ENCODE results near the gene TMPRSS3.
"Not testable (repeated sequence)": the region's sequence is repeated elsewhere in the genome, so short reads cannot be mapped to it uniquely, and the experiment has no call there.

TMPRSS3 gene

DNA sequence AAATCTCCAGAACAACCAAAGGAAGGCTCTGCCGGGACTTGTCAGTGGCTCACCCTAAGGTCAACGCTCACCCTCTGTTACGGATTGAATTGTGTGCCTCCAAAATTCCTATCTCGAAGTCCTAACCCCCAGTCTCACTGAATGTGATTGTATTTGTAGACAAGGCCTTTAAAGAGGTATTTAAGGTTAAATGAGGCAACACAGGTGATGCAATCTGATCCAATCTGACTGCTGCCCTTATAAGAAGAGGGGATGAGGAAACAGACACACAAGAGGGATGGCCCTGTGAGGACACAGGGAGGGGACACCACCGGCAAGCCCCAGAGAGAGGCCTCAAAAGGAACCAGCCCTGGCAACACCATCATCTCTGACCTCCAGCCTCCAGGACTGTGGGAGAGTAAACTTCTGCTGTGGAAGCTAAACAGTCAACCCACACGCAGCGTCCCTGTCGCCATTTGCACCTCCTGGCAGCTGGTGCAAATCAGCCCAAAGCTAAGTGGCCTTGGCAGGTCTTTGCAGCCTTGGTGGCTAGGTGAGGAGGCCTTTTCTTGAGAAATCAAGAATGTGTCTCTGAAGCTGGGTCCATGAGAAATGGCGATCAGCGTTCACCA is 32.1 kb upstream of the TMPRSS3 start:
- no peak for FAIRE-seq

DNA sequence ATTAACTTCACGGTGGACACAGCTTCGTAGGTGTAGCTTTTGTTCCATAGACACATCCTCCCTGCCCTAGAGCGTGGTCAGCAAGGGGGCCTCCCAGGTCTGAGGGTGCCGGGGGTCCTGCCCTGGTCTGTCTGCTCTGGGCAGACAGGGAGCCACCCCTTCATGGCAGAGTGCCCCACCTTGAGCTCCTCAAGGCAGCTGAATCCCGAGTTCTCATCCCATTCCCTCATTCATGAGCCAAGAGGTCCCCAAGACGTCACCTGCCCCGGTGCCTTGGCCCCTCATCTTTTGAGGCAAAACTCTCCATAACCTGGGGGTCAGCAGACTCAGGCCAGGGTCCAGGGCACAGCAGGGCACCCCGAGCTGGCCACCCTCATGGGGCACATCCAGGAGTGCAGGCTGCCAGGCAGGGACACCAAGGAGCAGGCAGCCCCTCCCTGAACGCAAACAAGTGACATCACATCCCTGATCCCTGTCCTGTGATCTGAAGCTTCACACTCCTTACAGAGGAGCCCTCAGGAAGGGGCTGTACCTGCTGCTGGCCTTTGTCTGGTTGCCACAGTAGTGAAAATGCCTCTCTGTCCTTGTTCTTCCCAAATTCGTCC is 31.1 kb upstream of the TMPRSS3 start:
- no peak for FAIRE-seq

DNA sequence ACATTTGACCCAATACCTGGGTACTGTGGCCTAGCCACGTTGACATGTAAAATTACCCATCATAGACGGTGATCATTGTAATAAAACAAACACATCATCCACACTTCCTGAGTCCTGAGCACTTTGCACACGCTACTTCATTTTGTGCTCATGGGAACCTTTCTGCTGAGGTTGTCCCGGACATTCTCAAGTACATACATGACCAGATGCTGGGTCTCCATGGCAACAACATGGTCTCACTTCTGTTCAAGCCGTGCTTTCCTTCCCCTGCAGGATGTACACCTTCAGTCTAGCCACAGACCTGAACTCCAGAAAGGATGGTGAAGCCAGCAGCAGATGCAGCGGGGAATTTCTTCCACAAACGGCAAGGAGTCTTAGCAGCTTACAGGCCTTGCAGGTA is 30.6 kb upstream of the TMPRSS3 start:
- no peak for FAIRE-seq

DNA sequence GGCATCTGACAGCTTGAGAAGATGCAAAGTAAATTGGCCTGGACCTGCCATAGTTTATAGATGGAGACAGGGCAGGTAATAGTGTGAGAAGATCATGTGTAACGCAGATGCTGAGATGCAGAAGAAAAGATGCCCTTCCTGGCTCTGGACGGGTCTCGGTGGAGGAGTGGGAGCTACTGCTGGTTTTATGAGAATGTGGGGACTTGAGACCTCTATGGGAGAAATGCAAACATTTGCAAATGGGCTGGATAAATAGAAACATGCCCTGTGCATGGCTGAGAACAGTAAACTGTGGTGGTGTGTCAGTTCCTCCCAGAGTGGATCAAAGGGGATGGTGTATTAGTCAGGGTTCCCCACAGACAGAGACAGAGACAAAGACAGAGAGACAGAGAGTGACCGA is 29.7 kb upstream of the TMPRSS3 start:
- no peak for FAIRE-seq

DNA sequence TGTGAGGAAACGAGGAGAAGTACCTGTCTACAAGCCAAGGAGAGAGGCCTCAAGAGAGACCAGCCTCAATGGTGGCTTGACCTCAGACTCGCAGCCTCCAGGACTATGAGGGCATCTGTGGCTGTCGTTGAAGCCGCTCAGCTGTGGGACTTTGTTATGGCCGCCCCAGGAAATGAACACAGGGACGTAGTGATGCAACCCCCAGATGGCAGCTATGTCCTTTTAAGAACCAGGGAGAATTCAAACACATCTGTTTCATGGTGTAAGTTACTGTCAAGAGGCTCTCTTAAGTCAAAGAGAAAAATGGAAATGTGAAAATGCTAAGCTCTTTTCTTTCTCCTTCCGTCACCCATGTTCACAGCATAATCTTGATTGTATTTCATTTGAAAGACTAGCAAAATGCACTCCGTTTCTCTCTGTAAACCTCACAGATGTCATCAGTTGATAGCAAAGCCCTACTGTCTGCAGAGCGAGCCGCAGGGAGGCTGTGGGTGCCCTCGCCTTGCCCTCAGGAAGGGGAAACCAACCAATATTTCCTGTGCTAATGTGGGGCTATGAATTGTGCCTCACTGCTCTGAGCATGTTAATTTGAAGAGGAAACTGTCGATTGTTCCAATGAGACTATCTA is 29.2 kb upstream of the TMPRSS3 start:
- FAIRE-seq, result no peak

DNA sequence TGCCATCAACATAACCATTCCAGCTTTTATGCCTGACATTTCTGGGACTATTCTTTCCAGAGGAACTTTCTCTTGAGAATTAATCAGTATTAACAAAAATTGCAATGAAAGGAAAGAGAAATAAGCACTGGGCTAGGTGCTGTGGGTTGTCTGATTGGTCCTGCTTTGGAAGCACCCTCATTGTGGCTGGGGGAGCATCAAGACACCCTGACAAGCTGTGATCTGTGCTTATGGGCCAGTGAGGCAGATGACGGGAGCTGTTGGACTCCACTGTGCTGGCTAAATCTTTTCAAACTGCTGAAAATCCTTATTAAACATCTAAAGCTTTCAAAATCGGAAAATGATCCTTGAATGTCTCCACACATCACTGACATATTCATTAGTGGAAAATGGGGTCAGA is 27.8 kb upstream of the TMPRSS3 start:
- no peak for FAIRE-seq

DNA sequence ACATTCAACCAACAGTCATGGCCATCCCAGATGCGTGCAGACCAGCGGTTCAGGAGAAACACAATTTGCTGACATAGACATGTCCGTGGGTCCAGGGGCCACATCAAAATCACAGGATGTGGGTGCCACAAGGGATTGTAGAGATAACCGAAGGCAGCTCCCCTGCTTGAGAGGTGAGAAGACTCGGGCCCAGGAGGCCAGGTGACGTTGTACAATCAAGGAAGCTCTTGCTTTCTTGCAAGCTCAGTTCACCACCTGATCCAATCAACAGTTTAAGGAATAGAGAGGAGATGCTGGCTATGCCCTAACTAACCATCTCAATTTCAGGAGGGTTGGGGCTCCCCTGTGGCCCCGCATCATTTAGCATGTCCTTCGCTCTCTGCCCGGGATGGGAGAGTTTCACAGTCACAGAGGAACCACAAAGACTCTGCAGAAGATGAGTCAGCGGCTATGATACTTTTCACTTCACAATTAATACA is 27.4 kb upstream of the TMPRSS3 start:
- FAIRE-seq, result no peak

DNA sequence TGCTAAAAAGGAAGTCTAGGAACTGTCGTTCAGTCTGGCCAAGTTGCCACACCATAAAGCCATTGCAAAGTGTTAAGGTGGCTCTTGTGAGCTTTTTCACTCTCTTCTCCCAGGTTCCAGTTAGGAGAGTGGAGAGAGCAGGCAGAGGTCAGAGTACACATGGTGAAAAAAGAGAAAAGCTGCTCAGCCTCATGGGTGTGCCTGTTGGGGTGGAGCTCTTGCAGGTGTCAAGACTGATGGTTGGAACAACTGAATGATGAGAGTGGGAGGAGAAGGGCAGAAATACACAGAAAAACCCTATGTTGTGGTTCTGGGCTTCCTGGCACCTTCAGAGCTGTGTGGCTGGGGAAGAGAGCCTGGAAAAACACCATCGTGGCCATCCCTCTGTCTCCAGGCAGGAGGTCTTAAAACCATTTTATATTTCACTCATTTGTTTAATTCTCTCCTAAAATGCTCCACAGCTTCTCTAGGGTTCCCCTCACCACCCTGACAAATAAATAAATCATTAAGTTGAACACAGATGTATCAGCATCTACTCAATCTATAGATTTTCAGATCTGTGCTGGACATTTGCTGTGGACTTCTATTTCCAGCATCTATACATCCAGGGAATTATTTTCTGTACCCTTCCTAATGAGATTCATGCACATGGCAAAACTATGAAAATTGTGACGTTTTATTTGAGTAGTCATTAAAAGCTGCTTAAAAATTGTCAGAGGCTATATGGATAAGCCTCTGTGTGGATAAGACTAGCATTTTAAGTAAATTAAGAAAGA is 25.4 kb upstream of the TMPRSS3 start:
- no peak for FAIRE-seq

DNA sequence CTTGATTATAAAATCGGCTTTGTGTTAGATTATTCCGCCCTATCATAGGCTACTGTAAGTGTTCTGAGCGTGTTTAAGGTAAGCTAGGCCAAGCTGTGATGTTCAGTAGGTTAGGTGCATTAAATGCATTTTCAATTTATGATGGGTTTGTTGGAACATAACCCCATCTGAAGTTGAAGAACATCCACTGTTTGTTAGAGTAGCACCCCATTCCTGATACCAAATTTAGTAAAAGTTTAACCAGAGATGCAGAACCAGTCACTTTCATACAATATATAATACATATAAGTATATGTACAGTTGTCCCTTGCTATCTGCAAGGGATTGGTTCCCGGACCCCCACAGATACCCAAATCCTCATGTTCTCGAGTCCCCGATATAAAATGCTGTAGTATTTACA is 24.0 kb upstream of the TMPRSS3 start:
- FAIRE-seq, result no peak

DNA sequence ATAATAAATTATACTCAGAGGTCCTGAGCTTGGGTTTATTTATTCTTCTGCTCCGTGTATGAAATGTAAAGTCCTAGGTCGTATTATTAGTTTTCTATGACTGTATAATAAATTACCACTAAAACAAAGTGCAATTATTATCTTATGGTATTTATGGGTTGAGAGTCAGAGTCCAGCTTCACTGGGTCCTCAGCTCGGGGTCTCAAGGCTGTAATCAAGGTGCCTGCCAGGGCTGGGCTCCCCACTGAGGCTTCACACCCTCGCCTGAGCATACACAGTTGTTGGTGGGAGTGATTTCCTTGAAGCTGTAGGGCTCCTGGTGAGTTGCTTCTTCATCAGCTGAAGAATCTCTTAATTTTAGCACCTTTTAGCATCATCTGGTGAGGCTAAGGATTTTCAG is 23.0 kb upstream of the TMPRSS3 start:
- FAIRE-seq, result no peak

DNA sequence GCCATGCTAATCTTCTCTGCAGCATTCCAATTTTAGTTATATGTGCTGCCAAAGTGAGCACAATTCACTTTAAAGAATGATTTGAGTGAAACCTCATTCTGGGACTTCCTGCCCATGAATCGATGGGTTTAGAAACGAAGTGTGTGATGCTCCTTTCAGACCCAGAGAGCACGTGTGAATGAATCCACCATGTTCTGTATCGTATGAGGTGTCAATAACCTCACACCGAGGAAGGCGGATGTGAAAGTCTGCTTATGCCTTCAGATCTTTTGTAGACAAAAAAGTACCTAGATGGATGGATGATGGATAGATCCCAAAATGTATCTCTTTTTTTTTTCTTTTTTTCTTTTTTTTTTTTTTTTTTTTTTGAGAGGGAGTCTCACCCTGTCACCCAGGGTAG is 21.7 kb upstream of the TMPRSS3 start:
- FAIRE-seq, result no peak

DNA sequence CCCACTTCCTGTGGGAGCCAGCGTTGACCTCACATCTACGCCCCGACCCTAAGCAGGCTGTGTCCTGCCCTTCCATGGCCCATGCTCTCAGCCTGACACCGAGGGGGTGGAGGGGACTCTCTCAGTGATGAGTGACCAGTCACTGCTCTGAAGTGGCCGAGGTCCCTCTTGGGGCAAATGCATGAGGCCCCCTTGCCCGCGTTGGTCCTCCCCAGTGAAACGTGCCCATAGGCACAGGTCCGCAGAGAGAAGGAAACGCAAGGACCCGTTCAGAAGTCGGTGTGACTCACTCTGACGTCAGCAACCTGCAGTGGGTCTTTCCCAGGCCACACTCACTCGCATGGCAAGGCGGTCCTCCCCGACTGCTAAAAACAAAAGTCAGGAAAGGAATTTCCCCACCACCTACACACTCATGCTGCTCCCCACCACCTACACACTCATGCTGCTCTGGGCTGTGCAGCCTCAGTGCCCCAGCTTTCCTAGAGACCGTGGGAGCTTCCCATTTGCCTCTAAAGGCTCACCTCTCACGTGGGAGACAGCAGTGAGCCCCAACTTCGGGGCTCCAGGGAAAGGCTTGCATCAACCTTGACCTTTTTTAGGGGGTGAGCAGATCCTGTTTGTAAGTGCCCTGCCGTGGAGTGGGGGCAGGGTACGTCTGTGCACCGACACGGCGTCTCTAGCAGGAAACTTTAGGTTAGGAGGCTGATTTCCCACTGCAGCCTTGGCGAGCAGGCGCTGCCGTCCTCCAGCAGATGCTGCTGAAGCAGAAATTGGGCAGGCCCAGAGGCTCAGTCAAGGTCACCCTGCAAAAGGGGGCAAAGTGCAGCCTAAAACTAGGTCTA is 19.3 kb upstream of the TMPRSS3 start:
- FAIRE-seq, result no peak

DNA sequence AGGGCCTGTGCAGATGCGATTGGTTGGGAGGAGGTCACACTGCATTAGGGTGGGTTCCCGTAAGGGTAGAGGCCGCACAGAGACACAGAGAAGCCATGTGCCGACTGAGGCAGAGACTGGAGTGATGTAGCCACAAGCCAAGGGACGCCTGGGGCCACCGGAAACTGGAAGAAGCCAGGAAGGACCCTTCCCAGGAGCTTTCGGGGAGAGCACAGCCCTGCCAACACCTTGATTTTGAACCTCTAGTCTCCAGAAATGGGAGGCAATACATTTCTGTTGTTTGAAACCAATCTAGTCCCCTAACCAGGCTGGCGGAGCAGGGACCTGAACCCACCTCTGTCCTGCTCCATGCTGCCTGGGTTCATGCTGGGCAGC is 18.7 kb upstream of the TMPRSS3 start:
- FAIRE-seq, result no peak

DNA sequence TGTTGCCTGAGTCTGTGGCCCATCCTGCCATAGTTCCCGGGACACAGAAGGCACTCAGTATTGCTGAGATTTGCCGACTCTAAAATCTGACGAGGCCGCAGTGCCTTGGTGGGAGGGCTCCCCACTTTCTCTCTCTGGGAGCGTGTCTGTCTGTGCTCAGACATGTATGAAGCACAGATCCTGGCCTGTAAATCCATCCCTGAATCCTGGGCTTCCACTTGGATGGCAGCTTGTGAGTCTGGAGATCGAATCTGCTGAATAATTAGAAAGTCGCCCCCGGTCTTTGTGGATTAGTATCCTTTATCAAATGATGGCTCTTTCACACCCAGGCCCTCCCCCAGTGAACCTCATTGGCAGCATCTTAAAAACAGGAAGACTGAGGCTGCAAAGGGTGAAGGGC is 18.2 kb upstream of the TMPRSS3 start:
- no peak for FAIRE-seq

DNA sequence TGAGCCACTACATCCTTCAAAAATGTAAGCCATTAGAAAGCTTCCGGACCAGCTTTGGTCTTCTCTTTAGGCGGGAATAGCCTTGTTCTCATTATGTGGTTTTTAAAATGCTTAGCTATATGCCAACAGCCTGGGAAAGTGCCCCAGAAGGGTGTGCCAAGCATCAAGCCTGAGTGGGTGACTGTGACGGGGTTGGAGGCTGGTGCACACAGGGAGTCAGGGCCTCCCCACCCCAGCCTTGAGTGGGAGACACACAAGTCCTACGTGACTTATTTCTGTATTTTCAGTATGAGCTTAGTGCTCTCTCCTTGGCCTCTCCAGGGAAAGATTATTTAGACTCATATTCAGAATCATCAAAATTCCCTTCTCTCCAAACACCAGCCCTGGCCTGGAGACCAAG is 17.6 kb upstream of the TMPRSS3 start:
- FAIRE-seq, result no peak

DNA sequence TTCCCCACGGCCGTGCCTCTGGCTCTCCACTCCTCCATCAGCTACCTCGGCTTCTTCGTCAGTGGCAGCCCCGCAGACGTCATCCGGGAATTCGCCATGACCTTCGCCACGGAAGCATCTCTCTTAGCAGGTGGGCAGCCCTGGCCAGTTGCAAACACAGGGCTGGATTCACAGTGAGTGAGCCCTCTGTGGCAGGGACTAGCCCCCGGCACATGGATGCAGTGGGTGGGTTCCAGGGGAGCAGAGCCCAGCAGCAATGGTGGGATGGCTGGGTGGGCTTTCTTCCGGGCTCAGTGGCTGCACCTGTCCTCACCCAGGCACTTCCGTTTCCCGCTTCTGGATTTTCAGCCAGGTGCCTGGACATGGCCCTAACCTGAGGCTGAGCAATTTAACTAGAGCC is 17.2 kb upstream of the TMPRSS3 start:
- no peak for FAIRE-seq

DNA sequence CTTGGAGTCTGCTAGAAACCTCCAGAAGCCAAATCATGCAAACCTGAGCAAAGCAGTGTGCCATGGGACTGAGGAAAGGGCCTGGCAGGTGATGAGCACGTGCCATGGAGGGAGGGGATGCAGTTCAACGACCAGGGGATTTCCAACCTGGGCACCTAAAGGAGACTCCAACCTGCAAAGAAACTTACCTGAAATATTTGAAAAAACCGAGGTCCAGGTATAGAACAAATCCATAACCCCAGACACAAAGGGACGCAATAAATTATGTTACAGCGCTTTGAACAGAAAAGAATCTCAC is 16.7 kb upstream of the TMPRSS3 start:
- FAIRE-seq, result no peak

DNA sequence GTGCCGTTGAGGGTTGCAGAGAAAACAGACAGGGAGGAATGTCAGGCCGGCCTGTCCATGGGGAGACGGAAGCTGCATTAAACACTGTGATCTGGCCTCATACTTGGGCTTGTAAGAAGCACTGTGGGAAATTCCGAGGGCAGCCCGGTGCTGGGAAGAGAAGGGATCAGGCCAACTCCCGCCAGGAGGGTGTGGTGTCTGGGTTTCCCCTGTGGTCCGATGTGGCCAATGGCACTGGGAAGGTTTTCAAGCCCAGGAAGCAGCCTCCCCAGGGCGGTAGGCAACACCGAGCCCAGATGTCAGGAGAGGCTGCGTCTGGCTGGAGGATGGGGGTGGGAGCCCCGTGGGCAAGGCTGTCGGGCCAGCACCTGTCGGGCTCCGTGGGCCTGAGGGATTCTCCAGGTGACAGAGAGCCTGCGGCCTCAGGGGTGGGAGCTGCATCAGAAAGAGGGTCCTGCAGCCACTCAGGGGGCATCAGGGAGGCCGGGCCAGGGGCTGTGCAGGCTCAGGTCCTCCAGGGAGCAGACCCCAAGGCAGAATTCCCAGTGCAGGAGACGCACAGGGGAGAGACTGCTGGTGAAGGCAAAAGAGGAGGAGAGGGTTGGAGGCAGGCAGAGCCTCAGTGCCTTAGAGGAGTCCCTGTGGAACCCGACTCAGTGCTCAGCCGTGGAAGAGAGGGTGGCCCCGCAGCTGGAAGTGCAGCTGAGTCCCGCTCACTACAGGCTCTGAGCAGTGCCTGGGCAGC is 16.2 kb upstream of the TMPRSS3 start:
- no peak for FAIRE-seq

DNA sequence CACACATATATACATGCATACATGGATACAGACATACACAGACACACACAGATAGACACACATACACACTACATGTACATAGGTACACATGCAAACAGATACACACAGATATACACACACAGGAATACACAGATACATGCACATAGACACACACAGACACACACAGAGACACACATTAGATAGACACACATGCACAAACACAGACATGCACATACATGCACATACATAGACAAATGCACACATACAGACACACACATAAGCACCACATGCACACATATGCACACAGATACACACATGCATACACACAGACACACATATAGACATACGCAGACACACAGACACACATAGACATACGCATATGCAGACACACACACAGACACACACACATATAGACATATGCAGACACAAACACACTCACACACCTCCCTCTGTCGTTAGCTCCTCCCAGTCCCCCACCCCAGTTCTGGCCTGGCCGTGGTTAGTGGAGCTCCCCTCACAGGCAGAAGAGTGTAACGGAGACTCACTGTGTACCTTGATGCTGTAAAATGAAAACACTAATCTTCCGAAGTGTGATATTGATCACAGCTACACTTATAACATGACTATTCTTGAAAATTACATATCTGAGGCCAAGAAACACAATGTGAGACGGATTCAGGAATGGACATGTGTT is 15.5 kb upstream of the TMPRSS3 start:
- FAIRE-seq, result no peak

DNA sequence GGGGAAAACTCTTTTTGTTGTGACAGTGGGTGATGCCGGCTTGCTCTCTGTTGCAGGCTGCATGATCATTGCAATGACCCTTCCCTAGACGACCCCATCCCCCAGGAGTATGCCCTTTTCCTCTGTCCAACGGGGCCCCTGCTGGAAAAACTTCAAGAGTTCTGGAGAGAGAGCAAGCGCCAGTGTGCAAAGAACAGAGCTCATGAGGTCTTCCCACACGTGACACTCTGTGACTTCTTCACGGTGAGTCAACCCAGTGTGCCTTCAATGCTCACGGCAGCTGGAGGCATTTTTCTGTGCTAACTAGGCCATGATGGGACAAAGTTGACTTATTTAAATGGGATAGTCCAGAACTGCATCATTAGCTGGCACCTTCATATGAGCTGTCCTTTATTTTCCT is 13.5 kb upstream of the TMPRSS3 start:
- no peak for FAIRE-seq

DNA sequence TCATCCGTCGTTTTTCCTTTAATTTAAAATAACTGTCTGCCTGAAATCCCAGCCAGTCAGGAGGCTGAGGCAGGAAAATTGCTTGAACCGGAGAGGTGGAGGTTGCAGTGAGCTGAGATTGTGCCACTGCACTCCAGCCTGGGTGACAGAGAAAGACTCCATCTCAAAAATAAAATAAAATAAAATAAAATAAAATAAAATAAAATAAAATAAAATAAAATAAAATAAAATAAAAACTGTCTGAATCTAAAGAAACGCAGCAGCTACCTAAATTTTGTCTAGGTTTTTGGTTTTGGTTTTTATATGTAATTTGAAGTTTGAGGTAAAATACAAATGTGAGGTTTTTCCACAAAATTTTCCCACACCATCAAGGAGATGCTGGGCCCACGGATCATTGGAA is 12.9 kb upstream of the TMPRSS3 start:
- FAIRE-seq, result not testable (repeated sequence)

DNA sequence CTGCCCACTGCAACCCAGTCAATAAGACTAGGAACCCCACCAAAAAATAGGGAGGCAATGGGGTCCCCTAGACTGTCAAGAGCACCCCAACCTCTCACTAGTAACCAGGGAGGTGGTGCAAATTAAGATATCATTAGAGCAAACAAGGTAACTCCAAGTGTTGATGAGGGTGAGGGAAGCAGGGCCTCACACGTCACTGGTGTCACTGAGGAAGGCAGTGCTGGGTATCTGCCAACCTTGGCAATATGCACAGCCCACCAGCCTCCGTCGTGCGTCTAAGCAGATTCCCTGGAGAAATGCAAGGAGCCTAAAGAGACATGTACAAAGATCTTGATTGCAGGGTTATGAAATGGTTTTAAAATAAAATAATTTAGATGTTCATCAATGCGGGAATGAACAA is 11.6 kb upstream of the TMPRSS3 start:
- FAIRE-seq, result no peak
